ENCODE results near the gene GCNT2. TPM values are rescaled to one million over a fixed set of nuclear protein-coding genes. Genes with fewer than 3 reads are reported as not detected.
"Not testable (repeated sequence)": the region's sequence is repeated elsewhere in the genome, so short reads cannot be mapped to it uniquely, and the experiment has no call there.

The GCNT2 gene
- total RNA-seq, 1 donor from 2014 or later, result 8.2 TPM

DNA sequence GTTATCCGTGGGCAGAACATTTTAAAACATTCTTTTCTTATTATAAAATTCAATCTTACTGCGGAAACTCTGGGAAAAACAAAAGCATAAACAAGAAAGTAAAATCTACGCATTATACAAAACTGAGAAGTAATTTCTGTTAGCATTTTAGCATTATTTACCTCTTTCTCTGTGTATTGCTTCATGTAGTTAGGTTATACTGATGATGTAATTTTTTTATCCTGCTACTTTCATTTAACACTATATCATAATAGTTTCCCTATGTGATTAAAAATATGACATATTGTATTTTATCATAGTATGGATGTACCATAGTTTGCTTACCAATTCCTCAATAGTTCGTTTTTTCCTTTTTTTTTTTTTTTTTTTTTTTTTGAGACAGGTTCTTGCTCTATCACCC is 4.2 kb upstream of the GCNT2 start:
- H3K27ac Mint-ChIP-seq, result no peak overlapping the region
- H3K36me3 Mint-ChIP-seq (ENCODE audit: insufficient read depth), result no peaks in the 10 kb centered on the region
- TF ChIP-seq, protein P1, sequence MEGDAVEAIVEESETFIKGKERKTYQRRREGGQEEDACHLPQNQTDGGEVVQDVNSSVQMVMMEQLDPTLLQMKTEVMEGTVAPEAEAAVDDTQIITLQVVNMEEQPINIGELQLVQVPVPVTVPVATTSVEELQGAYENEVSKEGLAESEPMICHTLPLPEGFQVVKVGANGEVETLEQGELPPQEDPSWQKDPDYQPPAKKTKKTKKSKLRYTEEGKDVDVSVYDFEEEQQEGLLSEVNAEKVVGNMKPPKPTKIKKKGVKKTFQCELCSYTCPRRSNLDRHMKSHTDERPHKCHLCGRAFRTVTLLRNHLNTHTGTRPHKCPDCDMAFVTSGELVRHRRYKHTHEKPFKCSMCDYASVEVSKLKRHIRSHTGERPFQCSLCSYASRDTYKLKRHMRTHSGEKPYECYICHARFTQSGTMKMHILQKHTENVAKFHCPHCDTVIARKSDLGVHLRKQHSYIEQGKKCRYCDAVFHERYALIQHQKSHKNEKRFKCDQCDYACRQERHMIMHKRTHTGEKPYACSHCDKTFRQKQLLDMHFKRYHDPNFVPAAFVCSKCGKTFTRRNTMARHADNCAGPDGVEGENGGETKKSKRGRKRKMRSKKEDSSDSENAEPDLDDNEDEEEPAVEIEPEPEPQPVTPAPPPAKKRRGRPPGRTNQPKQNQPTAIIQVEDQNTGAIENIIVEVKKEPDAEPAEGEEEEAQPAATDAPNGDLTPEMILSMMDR (IDR thresholded peaks at IDR 0.05; ENCODE audit: unreplicated experiment), result no peak
- peaks cover 19% of the 10 kb centered on the region for H3K4me1 Mint-ChIP-seq (ENCODE audit: low read depth)
- H3K9me3 Mint-ChIP-seq (ENCODE audit: low read depth), result no peaks in the 10 kb centered on the region
- no peak overlapping the region for H3K4me3 Mint-ChIP-seq (ENCODE audit: low read depth)
- DNase-seq (ENCODE audit: low spot score, unreplicated experiment), result no peak
- H3K27me3 Mint-ChIP-seq, result peaks cover 29% of the 10 kb centered on the region

DNA sequence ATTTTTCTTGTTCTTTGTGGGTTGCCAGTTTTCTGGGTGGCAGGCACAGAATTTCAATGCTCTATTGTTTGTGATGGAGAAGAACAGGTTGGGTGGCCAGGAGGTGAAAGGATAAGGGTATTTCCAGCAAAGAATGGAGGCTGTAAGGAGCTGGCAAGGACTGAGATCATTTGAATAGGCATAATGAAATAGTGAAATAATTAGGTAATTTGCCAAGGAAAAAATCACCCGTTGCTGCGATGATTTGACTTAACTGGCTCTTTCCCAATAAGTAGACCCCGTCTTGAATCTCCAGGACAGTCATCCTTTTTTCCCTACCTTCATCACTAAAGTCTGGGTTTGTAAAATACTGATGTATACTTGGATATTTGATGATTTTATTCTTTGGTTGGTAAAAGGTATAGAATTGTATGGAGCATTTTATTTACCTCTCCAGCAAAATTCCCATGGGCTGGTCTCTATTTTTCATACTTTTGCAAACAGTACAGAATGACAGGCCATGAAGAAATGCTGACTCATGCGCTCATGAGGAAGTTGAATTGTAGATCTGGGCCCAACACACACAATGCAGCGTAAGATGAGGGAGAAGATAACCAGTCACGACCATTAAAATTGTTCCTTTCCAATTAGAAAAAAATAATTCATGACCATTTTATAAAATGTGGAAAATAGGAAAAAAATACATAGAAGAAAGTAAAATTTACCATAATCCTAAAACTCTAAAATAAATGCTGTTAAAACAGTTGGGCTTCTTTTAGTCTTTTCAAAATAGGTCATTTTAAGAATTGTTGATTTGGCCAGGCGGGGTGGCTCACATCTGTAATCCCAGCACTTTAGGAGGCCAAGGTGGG is 2.4 kb upstream of the GCNT2 start:
- peak overlapping the region; percentile 59 for H3K27ac Mint-ChIP-seq
- H3K36me3 Mint-ChIP-seq (ENCODE audit: insufficient read depth), result no peaks in the 10 kb centered on the region
- peaks cover 19% of the 10 kb centered on the region for H3K27me3 Mint-ChIP-seq
- DNase-seq (ENCODE audit: low spot score, unreplicated experiment), result no peak
- no peak overlapping the region for H3K4me3 Mint-ChIP-seq (ENCODE audit: low read depth)
- TF ChIP-seq, protein P1 (IDR thresholded peaks at IDR 0.05; ENCODE audit: unreplicated experiment), result no peak
- H3K4me1 Mint-ChIP-seq (ENCODE audit: low read depth), result peaks cover 31% of the 10 kb centered on the region
- H3K9me3 Mint-ChIP-seq (ENCODE audit: low read depth), result no peaks in the 10 kb centered on the region

DNA sequence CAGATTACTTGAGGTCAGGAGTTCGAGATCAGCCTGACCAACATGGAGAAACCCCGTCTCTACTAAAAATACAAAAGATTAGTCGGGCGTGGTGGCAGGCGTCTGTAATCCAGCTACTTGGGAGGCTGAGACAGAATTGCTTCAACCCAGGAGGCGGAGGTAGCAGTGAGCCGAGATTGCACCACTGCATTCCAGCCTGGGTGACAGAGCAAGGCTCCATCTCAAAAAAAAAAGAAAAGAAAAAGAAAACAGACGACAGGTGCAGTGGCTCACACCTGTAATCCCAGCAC is 1.8 kb upstream of the GCNT2 start:
- Mint-ChIP-seq H3K4me1 (ENCODE audit: low read depth) (peaks cover 31% of the 10 kb centered on the region), H3K27ac (peak overlapping the region; percentile 49), H3K27me3 (peaks cover 14% of the 10 kb centered on the region)
- not testable (repeated sequence) for DNase-seq (ENCODE audit: low spot score, unreplicated experiment); H3K36me3 Mint-ChIP-seq (ENCODE audit: insufficient read depth); H3K9me3 Mint-ChIP-seq (ENCODE audit: low read depth); H3K4me3 Mint-ChIP-seq (ENCODE audit: low read depth)

DNA sequence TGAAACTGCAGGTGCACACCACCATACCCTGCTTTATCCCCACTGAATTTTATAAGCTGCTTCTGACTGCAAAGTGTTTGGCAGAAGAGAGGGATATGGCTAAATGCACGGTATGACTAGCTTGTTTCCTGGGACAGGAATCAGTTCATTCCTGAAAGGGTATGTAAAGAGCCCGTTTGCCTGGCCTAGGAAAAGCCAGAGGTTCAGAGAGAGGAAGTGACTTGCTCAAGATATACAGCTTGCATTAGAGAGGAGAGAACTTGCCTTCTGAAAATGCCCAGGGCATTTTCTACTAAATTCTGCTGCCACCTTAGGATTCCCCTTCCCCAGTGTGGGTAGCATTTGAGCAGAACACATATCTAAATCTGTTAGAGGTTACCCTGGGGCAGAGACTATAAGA is 683 bp upstream of the GCNT2 start:
- Mint-ChIP-seq H3K36me3 (ENCODE audit: insufficient read depth) (no peaks in the 10 kb centered on the region), H3K27ac (peak overlapping the region; percentile 94), H3K4me3 (ENCODE audit: low read depth) (no peak overlapping the region), H3K27me3 (peaks cover 14% of the 10 kb centered on the region), H3K9me3 (ENCODE audit: low read depth) (no peaks in the 10 kb centered on the region), H3K4me1 (ENCODE audit: low read depth) (peaks cover 31% of the 10 kb centered on the region)
- TF ChIP-seq, protein P1 (IDR thresholded peaks at IDR 0.05; ENCODE audit: unreplicated experiment), result no peak
- no peak for DNase-seq (ENCODE audit: low spot score, unreplicated experiment)

DNA sequence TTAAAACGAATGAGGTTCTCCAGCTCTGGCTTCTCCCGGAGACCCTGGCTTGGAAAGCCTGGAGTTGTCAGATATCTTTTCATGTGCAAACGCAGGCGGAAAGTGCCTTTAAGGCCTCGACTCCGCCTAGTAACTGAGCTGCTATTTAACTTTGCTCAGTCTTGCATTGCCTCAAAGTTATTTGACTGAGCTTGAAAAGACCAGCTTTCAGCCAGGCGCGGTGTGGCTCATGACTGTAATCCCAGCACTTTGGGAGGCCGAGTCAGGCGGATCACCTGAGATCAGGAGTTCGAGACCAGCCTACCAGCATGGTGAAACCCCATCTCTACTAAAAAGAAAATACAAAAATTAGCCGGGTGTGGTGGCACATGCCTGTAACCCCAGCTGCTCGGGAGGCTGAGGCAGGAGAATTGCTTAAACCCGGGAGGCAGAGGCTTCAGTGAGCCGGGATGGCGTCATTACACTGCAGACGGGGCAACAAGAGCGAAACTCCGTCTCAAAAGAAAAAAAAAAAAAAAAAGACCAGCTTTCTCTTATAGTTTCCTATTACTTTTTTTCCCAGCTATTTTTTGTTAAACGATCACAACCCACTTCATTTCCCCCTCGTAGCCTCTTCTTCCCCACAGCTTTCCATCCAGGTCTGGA is 1.9 kb downstream of the GCNT2 start:
- Mint-ChIP-seq H3K9me3 (ENCODE audit: low read depth) (no peaks in the 10 kb centered on the region), H3K4me1 (ENCODE audit: low read depth) (peaks cover 35% of the 10 kb centered on the region), H3K27me3 (peaks cover 11% of the 10 kb centered on the region), H3K36me3 (ENCODE audit: insufficient read depth) (no peaks in the 10 kb centered on the region), H3K4me3 (ENCODE audit: low read depth) (peak overlapping the region; percentile 35), H3K27ac (peak overlapping the region; percentile 87)
- TF ChIP-seq, protein P1 (IDR thresholded peaks at IDR 0.05; ENCODE audit: unreplicated experiment), result no peak
- DNase-seq (ENCODE audit: low spot score, unreplicated experiment), result no peak

Data from progenitor cell of endocrine pancreas (in vitro differentiated cells).